Measurements from ENCODE around the gene ZNF93.
A peak's percentile ranks its signal among the peaks of the same experiment; 100 is the strongest.
"Not testable (repeated sequence)": the region's sequence is repeated elsewhere in the genome, so short reads cannot be mapped to it uniquely, and the experiment has no call there.

Gene ZNF93

DNA sequence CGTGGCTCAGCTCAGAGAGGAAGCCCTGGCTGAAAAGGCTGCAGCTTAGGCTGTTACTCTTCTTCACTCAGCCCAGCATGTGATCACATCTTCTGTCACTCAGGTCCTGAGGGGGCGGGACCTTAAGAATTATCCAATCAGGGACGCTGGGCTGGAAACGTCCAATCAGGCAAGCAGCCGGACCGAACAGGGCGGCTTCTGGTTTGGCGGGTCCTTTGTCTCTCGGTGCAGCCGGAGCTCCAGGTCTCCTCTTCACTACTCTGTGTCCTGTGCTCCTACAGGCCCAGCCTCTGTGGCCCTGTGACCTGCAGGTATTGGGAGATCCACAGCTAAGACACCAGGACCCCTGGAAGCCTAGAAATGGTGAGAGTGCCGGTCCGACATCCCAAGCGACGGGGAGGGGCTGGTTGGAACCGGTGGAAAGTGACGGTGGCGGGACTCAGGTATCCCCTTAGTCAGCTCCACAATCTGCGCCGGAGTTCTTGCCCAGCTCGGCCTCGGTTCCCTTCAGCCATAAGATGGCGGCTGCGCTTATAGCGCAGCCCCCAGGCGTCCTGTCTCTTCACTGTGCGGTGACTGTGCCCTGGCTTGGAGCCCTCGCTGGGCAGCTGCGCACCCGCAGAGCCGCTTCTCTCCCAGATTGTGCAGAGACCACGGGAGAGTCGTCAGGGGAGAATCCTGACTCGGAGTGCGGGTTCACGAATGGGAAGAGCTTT, at the start of gene ZNF93:
ZNF93 (plus strand) TSS at position 218 of the 716 bp plus-strand sequence; CDS start at position 361, 143 bp downstream.
- peak; percentile 93 for DNase-seq (ENCODE audit: low read depth)

GRCh38 chr19:19851740-19852139, 49.0 kb upstream of the ZNF93 start:
- not testable (repeated sequence) for DNase-seq (ENCODE audit: low read depth)

- no peak for DNase-seq (ENCODE audit: low read depth)
Observed at GRCh38 chr19:19858751-19859150, 42.0 kb upstream of the ZNF93 start.

GRCh38 chr19:19860756-19861390, 39.9 kb upstream of the ZNF93 start:
- no peak for DNase-seq (ENCODE audit: low read depth)

GRCh38 chr19:19865750-19866610, 34.8 kb upstream of the ZNF93 start, which contains the start of gene ZNF253:
ZNF253 (plus strand) TSS chr19:19865882; CDS start chr19:19865997, 115 bp downstream.
- peak; percentile 89 for DNase-seq (ENCODE audit: low read depth)

DNA sequence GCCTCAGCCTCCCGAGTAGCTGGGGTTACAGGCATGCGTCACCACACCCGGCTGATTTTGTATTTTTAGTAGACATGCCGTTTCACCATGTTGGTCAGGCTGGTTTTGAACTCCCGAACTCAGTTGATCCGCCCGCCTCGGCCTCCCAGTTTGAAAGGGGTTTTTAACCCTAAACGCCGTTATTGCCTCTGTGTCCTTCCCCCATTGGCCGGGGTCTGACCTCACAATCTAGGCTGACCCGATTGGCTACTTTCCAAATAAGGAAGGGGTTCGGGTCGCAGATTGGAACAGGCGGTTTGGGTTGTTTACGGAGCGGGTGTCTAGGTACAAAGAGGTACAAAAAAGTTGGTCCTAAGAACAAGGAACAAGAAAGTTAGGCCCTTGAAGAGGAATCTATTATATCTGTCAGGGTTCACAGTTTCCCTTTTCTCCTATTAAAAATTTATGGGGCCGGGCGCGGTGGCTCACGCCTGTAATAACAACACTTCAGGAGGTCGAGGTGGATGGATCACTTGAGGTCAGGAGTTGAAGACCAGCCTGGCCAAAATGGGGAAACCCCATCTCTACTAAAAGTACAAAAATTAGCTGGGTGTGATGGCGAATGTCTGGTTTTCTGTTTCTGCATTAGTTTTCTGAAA, 34.0 kb upstream of the ZNF93 start:
- no peak for DNase-seq (ENCODE audit: low read depth)

- DNase-seq (ENCODE audit: low read depth): not testable (repeated sequence)
Observed at GRCh38 chr19:19870086-19870485, 30.7 kb upstream of the ZNF93 start.

- no peak for DNase-seq (ENCODE audit: low read depth)
Observed at GRCh38 chr19:19871932-19872331, 28.8 kb upstream of the ZNF93 start.

- no peak for DNase-seq (ENCODE audit: low read depth)
Observed at GRCh38 chr19:19873381-19873780, 27.4 kb upstream of the ZNF93 start.

- DNase-seq (ENCODE audit: low read depth): no peak
Observed at GRCh38 chr19:19877724-19878123, 23.0 kb upstream of the ZNF93 start.

- no peak for DNase-seq (ENCODE audit: low read depth)
Observed at GRCh38 chr19:19884583-19884982, 16.2 kb upstream of the ZNF93 start.

DNA sequence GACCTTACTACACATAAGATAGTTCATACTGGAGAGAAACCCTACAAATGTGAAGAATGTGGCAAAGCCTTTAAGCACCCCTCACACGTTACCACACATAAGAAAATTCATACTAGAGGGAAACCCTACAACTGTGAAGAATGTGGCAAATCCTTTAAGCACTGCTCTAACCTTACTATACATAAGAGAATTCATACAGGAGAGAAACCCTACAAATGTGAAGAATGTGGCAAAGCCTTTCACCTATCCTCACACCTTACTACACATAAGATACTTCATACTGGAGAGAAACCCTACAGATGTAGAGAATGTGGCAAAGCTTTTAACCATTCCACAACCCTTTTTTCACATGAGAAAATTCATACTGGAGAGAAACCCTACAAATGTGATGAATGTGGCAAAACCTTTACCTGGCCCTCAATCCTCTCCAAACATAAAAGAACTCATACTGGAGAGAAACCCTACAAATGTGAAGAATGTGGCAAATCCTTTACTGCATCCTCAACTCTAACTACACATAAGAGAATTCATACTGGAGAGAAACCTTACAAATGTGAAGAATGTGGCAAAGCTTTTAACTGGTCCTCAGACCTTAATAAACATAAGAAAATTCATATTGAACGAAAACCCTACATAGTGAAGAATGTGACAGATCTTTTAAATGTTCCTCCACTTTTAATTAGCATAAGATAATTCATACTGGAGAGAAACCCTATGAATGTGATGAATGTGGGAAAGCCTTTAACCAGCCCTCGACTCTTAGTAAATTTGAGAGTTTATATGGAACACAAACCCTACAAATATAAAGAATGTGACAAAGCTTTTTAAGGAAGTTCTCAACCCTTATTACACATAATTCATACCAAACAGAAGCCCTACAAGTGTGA, 8.4 kb upstream of the ZNF93 start:
- DNase-seq (ENCODE audit: low read depth): not testable (repeated sequence)

DNA sequence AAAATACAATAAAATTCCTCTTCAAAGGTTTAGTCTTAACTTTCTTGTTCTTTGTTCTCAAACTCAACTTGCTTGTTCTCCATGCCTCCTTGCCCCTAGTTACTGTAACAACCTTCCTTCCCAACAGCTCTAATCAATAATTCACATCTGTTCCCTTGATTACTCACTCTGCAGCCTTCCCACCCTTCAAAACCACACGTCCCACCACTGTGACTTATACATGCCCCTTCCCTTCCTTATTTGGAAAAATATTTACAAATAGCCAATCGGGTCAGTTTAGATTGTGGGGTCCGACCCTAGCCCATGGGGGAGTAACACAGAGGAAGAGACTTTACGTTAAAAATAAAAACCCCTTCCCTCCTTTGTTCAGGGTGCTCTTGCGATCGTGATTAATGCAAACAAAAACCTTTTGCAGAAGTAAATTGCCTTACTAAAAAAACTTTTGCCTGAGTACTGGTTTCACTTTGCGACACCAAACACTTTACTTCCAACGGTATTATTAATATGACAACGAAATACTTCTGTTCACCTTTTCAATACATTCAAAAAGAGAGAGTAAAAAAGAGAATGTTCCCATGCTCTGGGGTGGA, 512 bp upstream of the ZNF93 start:
- peak; percentile 15 for DNase-seq (ENCODE audit: low read depth)

DNA sequence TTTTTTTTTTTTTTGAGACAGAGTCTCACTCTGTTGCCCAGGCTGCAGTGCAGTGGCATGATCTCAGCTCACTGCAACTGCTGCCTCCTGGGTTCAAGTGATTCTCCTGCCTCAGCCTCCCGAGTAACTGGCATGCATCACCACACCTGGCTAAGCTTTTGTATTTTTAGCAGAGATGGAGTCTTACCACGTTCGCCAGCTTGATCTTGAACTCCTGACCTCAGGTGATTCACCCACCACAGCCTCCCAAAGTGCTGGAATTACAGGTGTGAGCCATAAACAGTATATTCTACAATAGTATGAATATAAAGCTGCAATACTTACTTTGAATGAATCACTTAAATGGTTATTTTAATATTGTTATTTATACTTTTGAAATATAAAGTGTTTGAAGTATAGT, 6.8 kb downstream of the ZNF93 start:
- DNase-seq (ENCODE audit: low read depth): not testable (repeated sequence)

DNA sequence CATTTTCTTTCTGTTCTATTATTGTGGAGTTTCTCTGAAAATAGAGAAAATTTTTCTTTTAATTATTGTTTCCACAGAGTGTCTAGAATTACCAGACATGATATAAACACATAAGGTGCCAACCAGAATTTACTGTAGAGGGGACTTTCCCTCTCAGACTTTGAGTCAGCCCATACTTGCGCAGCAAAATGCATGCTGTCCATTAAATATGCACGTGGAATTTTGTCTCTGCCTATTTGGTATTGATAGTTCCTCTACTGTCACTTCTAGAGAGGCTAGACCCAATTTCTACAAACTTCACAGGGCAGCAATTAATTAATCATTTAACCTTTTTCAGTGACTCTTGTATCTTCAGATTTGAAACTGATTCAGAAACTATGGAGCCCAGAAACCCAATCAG, 8.9 kb downstream of the ZNF93 start:
- DNase-seq (ENCODE audit: low read depth): no peak

GRCh38 chr19:19911150-19911549, 10.4 kb downstream of the ZNF93 start:
- no peak for DNase-seq (ENCODE audit: low read depth)

- no peak for DNase-seq (ENCODE audit: low read depth)
Observed at GRCh38 chr19:19914596-19914995, 13.8 kb downstream of the ZNF93 start.

- not testable (repeated sequence) for DNase-seq (ENCODE audit: low read depth)
Observed at GRCh38 chr19:19930417-19930816, 29.7 kb downstream of the ZNF93 start.

- DNase-seq (ENCODE audit: low read depth): not testable (repeated sequence)
Observed at GRCh38 chr19:19933432-19934314, 32.9 kb downstream of the ZNF93 start.

DNA sequence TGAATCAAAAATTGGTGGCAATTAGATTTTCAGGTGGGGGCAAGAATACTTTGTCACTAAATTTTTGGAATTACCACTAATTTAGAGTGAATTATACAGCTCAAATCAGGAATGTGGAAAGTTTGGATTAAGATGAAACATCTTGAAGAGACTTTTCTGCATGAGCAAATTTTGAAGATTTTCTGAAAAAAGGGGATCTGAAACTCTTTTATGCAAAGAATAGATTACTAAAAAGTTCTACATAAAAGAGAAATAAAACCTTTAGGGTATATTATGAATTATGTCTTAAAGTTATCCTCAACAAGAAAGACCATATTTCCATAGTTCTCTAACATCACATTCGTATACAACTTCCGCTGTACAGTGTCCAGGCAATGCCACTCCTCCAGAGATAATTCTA, 36.7 kb downstream of the ZNF93 start:
- DNase-seq (ENCODE audit: low read depth): no peak

Measured in fibroblast of gingiva (primary cell).